ENCODE measurements around the gene MICOS13. TPM values are rescaled to one million over a fixed set of nuclear protein-coding genes. Genes with fewer than 3 reads are reported as not detected.
A peak's percentile ranks its signal among the peaks of the same experiment; 100 is the strongest.

Gene MICOS13
- total RNA-seq, 1 donor from 2014 or later: 30.0 TPM

GRCh38 chr19:5648464-5648863 lies 31.9 kb downstream of the MICOS13 start:
- H3K4me3 ChIP-seq (ENCODE audit: low read depth, low read length): no peak overlapping the region
- H3K36me3 ChIP-seq (ENCODE audit: control insufficient read depth, insufficient read depth, low read length): peaks cover 39% of the 10 kb centered on the region
- no peak for DNase-seq (ENCODE audit: low read depth)
- TF ChIP-seq CTCF (IDR thresholded peaks at IDR 0.05; ENCODE audit: insufficient read depth, low read length, severe bottlenecking): no peak
- FAIRE-seq: no peak
- H3K27me3 ChIP-seq (ENCODE audit: control insufficient read depth, insufficient read depth, low read length): no peaks in the 10 kb centered on the region

- H3K27me3 ChIP-seq (ENCODE audit: control insufficient read depth, insufficient read depth, low read length): no peaks in the 10 kb centered on the region
- FAIRE-seq (peak; percentile 23), DNase-seq (ENCODE audit: low read depth) (no peak)
- no peak overlapping the region for H3K4me3 ChIP-seq (ENCODE audit: low read depth, low read length)
- H3K36me3 ChIP-seq (ENCODE audit: control insufficient read depth, insufficient read depth, low read length): peaks cover 34% of the 10 kb centered on the region
- TF ChIP-seq CTCF (IDR thresholded peaks at IDR 0.05; ENCODE audit: insufficient read depth, low read length, severe bottlenecking): no peak
These were observed 33.6 kb downstream of the MICOS13 start for GRCh38 chr19:5646703-5647102.

- FAIRE-seq (no peak), DNase-seq (ENCODE audit: low read depth) (no peak)
- TF ChIP-seq CTCF (IDR thresholded peaks at IDR 0.05; ENCODE audit: insufficient read depth, low read length, severe bottlenecking): no peak
- Histone ChIP-seq H3K4me3 (ENCODE audit: low read depth, low read length) (no peak overlapping the region), H3K36me3 (ENCODE audit: control insufficient read depth, insufficient read depth, low read length) (peaks cover 26% of the 10 kb centered on the region), H3K27me3 (ENCODE audit: control insufficient read depth, insufficient read depth, low read length) (no peaks in the 10 kb centered on the region)
These were observed 34.9 kb downstream of the MICOS13 start for GRCh38 chr19:5645409-5645808.

GRCh38 chr19:5644037-5644436 lies 36.3 kb downstream of the MICOS13 start:
- Histone ChIP-seq H3K36me3 (ENCODE audit: control insufficient read depth, insufficient read depth, low read length) (peaks cover 21% of the 10 kb centered on the region), H3K27me3 (ENCODE audit: control insufficient read depth, insufficient read depth, low read length) (no peaks in the 10 kb centered on the region), H3K4me3 (ENCODE audit: low read depth, low read length) (no peak overlapping the region)
- FAIRE-seq: no peak
- DNase-seq (ENCODE audit: low read depth): no peak
- TF ChIP-seq CTCF (IDR thresholded peaks at IDR 0.05; ENCODE audit: insufficient read depth, low read length, severe bottlenecking): no peak

GRCh38 chr19:5643060-5643459 lies 37.3 kb downstream of the MICOS13 start:
- Histone ChIP-seq H3K4me3 (ENCODE audit: low read depth, low read length) (no peak overlapping the region), H3K27me3 (ENCODE audit: control insufficient read depth, insufficient read depth, low read length) (no peaks in the 10 kb centered on the region), H3K36me3 (ENCODE audit: control insufficient read depth, insufficient read depth, low read length) (peaks cover 18% of the 10 kb centered on the region)
- no peak for DNase-seq (ENCODE audit: low read depth)
- no peak for TF ChIP-seq CTCF (IDR thresholded peaks at IDR 0.05; ENCODE audit: insufficient read depth, low read length, severe bottlenecking)
- FAIRE-seq: no peak

- Histone ChIP-seq H3K36me3 (ENCODE audit: control insufficient read depth, insufficient read depth, low read length) (peaks cover 16% of the 10 kb centered on the region), H3K27me3 (ENCODE audit: control insufficient read depth, insufficient read depth, low read length) (no peaks in the 10 kb centered on the region), H3K4me3 (ENCODE audit: low read depth, low read length) (no peak overlapping the region)
- no peak for TF ChIP-seq CTCF (IDR thresholded peaks at IDR 0.05; ENCODE audit: insufficient read depth, low read length, severe bottlenecking)
- FAIRE-seq (no peak), DNase-seq (ENCODE audit: low read depth) (no peak)
These were observed 38.1 kb downstream of the MICOS13 start for GRCh38 chr19:5642204-5642603.
